Keratinocyte (primary cell): Measurements from ENCODE around the gene ACACA. TPM values are rescaled to one million over a fixed set of nuclear protein-coding genes. Genes with fewer than 3 reads are reported as not detected.

ENCODE experiments used
- DNase-seq: peaks from one replicate; pipeline ENCODE4 v3.0.0-alpha.2; 2011; ENCODE audit warnings: low read depth, missing footprints, low spot score
- FAIRE-seq: peaks from 2 replicates; lab custom pipeline; 2011; peaks lifted over from hg19 to GRCh38; lab: Jason Lieb, UNC
- H2AFZ ChIP-seq: 2 replicates; pipeline ENCODE4 v1.6.0; 2012; ENCODE audit warnings: low read length, control low read depth, inconsistent platforms; ENCODE audit not compliant: control insufficient read depth
- H3K27ac ChIP-seq: 2 replicates; pipeline ENCODE4 v1.5.1; 2011; ENCODE audit warnings: low read length; ENCODE audit not compliant: control insufficient read depth, insufficient read depth
- H3K27me3 ChIP-seq: 3 replicates; pipeline ENCODE4 v1.6.0; 2011; ENCODE audit warnings: low read length; ENCODE audit not compliant: control insufficient read depth, insufficient read depth; ENCODE audit errors: extremely low read depth
- H3K36me3 ChIP-seq, 2 experiments: 2 replicates in 1 of 2; 3 replicates in 1 of 2; pipeline ENCODE4 v1.5.1; 2011; ENCODE audit warnings: low read length in 2 of 2, mild to moderate bottlenecking in 1 of 2; ENCODE audit not compliant: control insufficient read depth in 2 of 2, insufficient read depth in 2 of 2; ENCODE audit errors: extremely low read depth in 1 of 2
- H3K4me1 ChIP-seq: 3 replicates; pipeline ENCODE4 v1.5.1; 2011; ENCODE audit warnings: low read length; ENCODE audit not compliant: control insufficient read depth, insufficient read depth; ENCODE audit errors: extremely low read depth
- H3K4me2 ChIP-seq: 3 replicates; pipeline ENCODE4 v1.6.0; 2011; ENCODE audit warnings: low read depth, low read length; ENCODE audit not compliant: control insufficient read depth, insufficient read depth; ENCODE audit errors: extremely low read depth
- H3K4me3 ChIP-seq, 3 experiments: fragments of 200-600 bp in 1 of 3; sonication (generic) in 1 of 3; 2 replicates in 2 of 3; 3 replicates in 1 of 3; pipeline ENCODE4 v1.5.1; 2011 to 2016; ENCODE audit warnings: low read length in 3 of 3, mild to moderate bottlenecking in 3 of 3, control low read depth in 2 of 3, inconsistent platforms in 1 of 3, low read depth in 1 of 3, mixed read lengths in 1 of 3, mixed run types in 1 of 3, moderate library complexity in 1 of 3; ENCODE audit not compliant: control insufficient read depth in 2 of 3, insufficient read depth in 2 of 3; ENCODE audit errors: extremely low read depth in 1 of 3
- H3K79me2 ChIP-seq: 2 replicates; pipeline ENCODE4 v1.6.0; 2012; ENCODE audit warnings: low read length; ENCODE audit not compliant: control insufficient read depth, insufficient read depth
- H3K9ac ChIP-seq: 3 replicates; pipeline ENCODE4 v1.6.0; 2011; ENCODE audit warnings: low read length; ENCODE audit not compliant: control insufficient read depth, insufficient read depth; ENCODE audit errors: extremely low read depth
- H3K9me1 ChIP-seq: 3 replicates; pipeline ENCODE4 v1.6.0; 2011; ENCODE audit warnings: low read length; ENCODE audit not compliant: control insufficient read depth, insufficient read depth; ENCODE audit errors: extremely low read depth
- H3K9me3 ChIP-seq: 2 replicates; pipeline ENCODE4 v1.5.1; 2012; ENCODE audit warnings: low read depth, low read length; ENCODE audit not compliant: control insufficient read depth
- H4K20me1 ChIP-seq: 3 replicates; pipeline ENCODE4 v1.6.0; 2011; ENCODE audit warnings: low read length; ENCODE audit not compliant: control insufficient read depth, insufficient read depth; ENCODE audit errors: extremely low read depth
- CTCF ChIP-seq, 3 experiments: IDR thresholded peaks in 1 of 3; conservative IDR thresholded peaks in 1 of 3; optimal IDR thresholded peaks in 1 of 3; 2 replicates in 2 of 3; 3 replicates in 1 of 3; pipeline versions ENCODE3 to v1.5.1; 2011; ENCODE audit warnings: low read length in 3 of 3, mild to moderate bottlenecking in 3 of 3, moderate library complexity in 2 of 3, control low read depth in 1 of 3, inconsistent platforms in 1 of 3; ENCODE audit not compliant: insufficient read depth in 2 of 3; ENCODE audit errors: extremely low read depth in 1 of 3
- EZH2 ChIP-seq: IDR thresholded peaks from one replicate; pipeline ENCODE4 v1.6.1; 2012; ENCODE audit warnings: inconsistent platforms, mild to moderate bottlenecking, low read length, moderate library complexity
- dilution Hi-C: fragments of 300-500 bp; cut with MboI; formaldehyde crosslinking; loops from one replicate; pipeline ENCODE4 v1.7.0; 2020; ENCODE audit warnings: low sequenced_read_pairs; ENCODE audit not compliant: extremely low pct_ligation_motif_present
- polyA plus RNA-seq, 5 experiments: library from polyadenylated mRNA; depleted of rRNA in 3 of 5; stranded (reverse) in 3 of 5; stranded (forward) in 1 of 5; unstranded in 1 of 5; fragments of >200 nt; gene quantifications; 1 replicate in 1 of 5; 2 replicates in 3 of 5; 3 replicates in 1 of 5; pipeline versions ENCODE4 v1.2.1 to v1.2.3, GENCODE V29; 2011 to 2012; ENCODE audit warnings: missing spikeins in 2 of 5, low read depth in 1 of 5, low replicate concordance in 1 of 5

Gene ACACA
- polyA plus RNA-seq, 1 donor (not counting 4 experiments of a cell fraction or from before 2014, with no cell fraction given): 85.8 TPM

DNA sequence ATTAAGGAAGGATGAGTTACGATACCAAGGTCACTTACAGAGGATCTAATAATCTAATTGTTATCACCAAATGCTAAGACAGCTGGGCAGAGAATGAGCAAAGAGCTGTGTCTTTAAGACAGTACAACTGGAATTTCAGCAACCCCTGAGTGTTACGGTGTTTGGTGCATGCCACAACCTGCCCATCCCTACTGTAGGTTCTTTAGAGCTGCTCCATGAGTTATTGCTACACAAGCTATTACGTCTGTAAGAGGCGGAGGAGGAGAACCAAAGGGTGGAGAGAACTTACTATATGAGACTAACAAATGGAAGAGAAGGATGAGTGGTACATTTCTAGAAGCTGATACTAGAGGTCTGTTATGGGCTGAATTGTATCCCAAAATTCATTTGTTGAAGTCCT lies 45.1 kb downstream of the ACACA start:
- peak; percentile 82 for DNase-seq

DNA sequence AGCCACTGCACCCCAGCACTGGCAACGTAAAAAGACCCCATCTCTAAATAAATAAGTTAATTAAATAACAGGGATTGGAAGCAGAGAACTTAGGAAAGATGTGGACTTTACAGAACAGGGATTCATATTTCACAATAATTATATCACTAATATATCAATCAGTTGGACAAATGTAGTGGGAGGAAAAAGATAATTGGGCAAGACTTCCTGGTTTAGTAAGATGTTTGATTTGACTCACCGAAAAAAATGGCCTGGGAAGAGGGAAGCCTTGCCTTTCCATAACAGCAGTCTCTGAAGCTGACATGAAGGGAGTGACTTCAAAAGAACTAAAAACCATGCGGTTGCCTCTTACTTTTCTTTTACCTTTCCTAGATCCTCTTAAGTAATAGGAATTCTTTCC lies 46.0 kb downstream of the ACACA start:
- Histone ChIP-seq H3K27me3 (no peaks in the 10 kb centered on the region), H3K79me2 (peaks cover 31% of the 10 kb centered on the region), H3K27ac (peak overlapping the region; percentile 86), H3K4me2 (peak overlapping the region; percentile 82), H3K4me3 (no peak overlapping the region), H3K4me1 (peaks cover 44% of the 10 kb centered on the region), H3K36me3 (no peaks in the 10 kb centered on the region), H2AFZ (no peak overlapping the region), H3K9ac (no peak overlapping the region), H3K9me1 (no peaks in the 10 kb centered on the region), H4K20me1 (no peaks in the 10 kb centered on the region), H3K9me3 (no peaks in the 10 kb centered on the region)
- DNase-seq: no peak
- dilution Hi-C loops: no loop called here
- TF ChIP-seq EZH2: no peak
- TF ChIP-seq CTCF (optimal IDR thresholded peaks at IDR 0.05 in 1 of 3, IDR thresholded peaks at IDR 0.05 in 1 of 3, conservative IDR thresholded peaks at IDR 0.05 in 1 of 3; ENCODE audit: extremely low read depth in 1 of 3, insufficient read depth in 2 of 3, low read length in 3 of 3): no peak
- no peak for FAIRE-seq

More for the DNA sequence above, 45.1 kb downstream of the ACACA start:
- dilution Hi-C loops: no loop called here
- H3K27me3 ChIP-seq: no peaks in the 10 kb centered on the region
- no peak for FAIRE-seq
- no peak overlapping the region for H3K9ac ChIP-seq
- no peaks in the 10 kb centered on the region for H4K20me1 ChIP-seq
- H3K9me1 ChIP-seq: no peaks in the 10 kb centered on the region
- H3K36me3 ChIP-seq: no peaks in the 10 kb centered on the region
- H3K9me3 ChIP-seq: no peaks in the 10 kb centered on the region
- H3K79me2 ChIP-seq: peaks cover 22% of the 10 kb centered on the region
- peak overlapping the region; percentile 66 for H2AFZ ChIP-seq
- H3K4me2 ChIP-seq: peak overlapping the region; percentile 82
- no peak for TF ChIP-seq CTCF (optimal IDR thresholded peaks at IDR 0.05 in 1 of 3, IDR thresholded peaks at IDR 0.05 in 1 of 3, conservative IDR thresholded peaks at IDR 0.05 in 1 of 3; ENCODE audit: extremely low read depth in 1 of 3, insufficient read depth in 2 of 3, low read length in 3 of 3)
- no peak for TF ChIP-seq EZH2
- peaks cover 42% of the 10 kb centered on the region for H3K4me1 ChIP-seq
- peak overlapping the region in 2 of 3 experiments; percentile 20 to 22 for H3K4me3 ChIP-seq
- peak overlapping the region; percentile 86 for H3K27ac ChIP-seq
